Body of pancreas (tissue), 4 donors: ENCODE measurements around the gene HNF1A.

Experiments
- POLR2A ChIP-seq, 3 donors: fragments of 450-650 bp; IDR thresholded peaks; one replicate each; pipeline ENCODE4 v1.6.1; 2016; ENCODE audit warnings: antibody characterized with exemption in 3 of 3, mild to moderate bottlenecking in 2 of 3
- TF ChIP-seq, protein P1 (sequence below), 7 experiments: fragments of 450-650 bp in 4 of 7; fragments of 200-600 bp in 3 of 7; sonication (generic) in 3 of 7; IDR thresholded peaks; one replicate each; pipeline ENCODE4 v1.5.1; 2016 to 2019; ENCODE audit warnings: antibody characterized with exemption in 7 of 7

GRCh38 chr12:121018860-121019617, 40.7 kb downstream of the HNF1A start:
- TF ChIP-seq, protein P1, sequence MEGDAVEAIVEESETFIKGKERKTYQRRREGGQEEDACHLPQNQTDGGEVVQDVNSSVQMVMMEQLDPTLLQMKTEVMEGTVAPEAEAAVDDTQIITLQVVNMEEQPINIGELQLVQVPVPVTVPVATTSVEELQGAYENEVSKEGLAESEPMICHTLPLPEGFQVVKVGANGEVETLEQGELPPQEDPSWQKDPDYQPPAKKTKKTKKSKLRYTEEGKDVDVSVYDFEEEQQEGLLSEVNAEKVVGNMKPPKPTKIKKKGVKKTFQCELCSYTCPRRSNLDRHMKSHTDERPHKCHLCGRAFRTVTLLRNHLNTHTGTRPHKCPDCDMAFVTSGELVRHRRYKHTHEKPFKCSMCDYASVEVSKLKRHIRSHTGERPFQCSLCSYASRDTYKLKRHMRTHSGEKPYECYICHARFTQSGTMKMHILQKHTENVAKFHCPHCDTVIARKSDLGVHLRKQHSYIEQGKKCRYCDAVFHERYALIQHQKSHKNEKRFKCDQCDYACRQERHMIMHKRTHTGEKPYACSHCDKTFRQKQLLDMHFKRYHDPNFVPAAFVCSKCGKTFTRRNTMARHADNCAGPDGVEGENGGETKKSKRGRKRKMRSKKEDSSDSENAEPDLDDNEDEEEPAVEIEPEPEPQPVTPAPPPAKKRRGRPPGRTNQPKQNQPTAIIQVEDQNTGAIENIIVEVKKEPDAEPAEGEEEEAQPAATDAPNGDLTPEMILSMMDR (IDR thresholded peaks at IDR 0.05): no peak
- TF ChIP-seq POLR2A (IDR thresholded peaks at IDR 0.05): no peak
